Tibial nerve (tissue), 4 donors: Measurements from ENCODE around the gene RAB9A. TPM values are rescaled to one million over a fixed set of nuclear protein-coding genes. Genes with fewer than 3 reads are reported as not detected.

ENCODE experiments used
- DNase-seq, 2 donors: peaks; one replicate each; pipeline ENCODE4 v3.0.0-alpha.2; 2019; ENCODE audit warnings: low spot score in 2 of 2
- H3K27ac ChIP-seq, 4 donors: fragments of 200-600 bp; sonication (generic) in 3 of 4; one replicate each; pipeline ENCODE4 v1.5.1; 2017 to 2019; ENCODE audit warnings: mild to moderate bottlenecking in 1 of 4
- H3K27me3 ChIP-seq, 2 donors: fragments of 200-600 bp; sonication (generic) in 1 of 2; one replicate each; pipeline versions ENCODE4 v1.5.1 to v1.6.0; 2017 to 2019
- H3K36me3 ChIP-seq, 3 donors: fragments of 200-600 bp; sonication (generic); one replicate each; pipeline ENCODE4 v1.5.1; 2018 to 2019
- H3K4me1 ChIP-seq, 4 donors: fragments of 200-600 bp; sonication (generic) in 3 of 4; one replicate each; pipeline ENCODE4 v1.5.1; 2017 to 2019
- H3K4me3 ChIP-seq, 4 donors: fragments of 200-600 bp; sonication (generic) in 3 of 4; one replicate each; pipeline ENCODE4 v1.5.1; 2017 to 2019; ENCODE audit warnings: mild to moderate bottlenecking in 1 of 4, moderate library complexity in 1 of 4
- H3K9me3 ChIP-seq, 4 donors: fragments of 200-600 bp; sonication (generic) in 3 of 4; one replicate each; pipeline ENCODE4 v1.5.1; 2017 to 2019
- EP300 ChIP-seq, 2 donors: sonication (generic); formaldehyde crosslinking; IDR thresholded peaks; one replicate each; pipeline ENCODE4 v1.6.1; 2017; ENCODE audit warnings: antibody characterized with exemption in 2 of 2, mild to moderate bottlenecking in 1 of 2
- POLR2A ChIP-seq, 2 donors: fragments of 450-650 bp; IDR thresholded peaks; one replicate each; pipeline ENCODE4 v1.6.1; 2017; ENCODE audit warnings: antibody characterized with exemption in 2 of 2, mild to moderate bottlenecking in 2 of 2, moderate library complexity in 2 of 2
- WGBS, 2 donors: methylation state at CpG; one replicate each; pipeline ENCODE4 v1.1.5; 2018; 5-methylcytosine and 5-hydroxymethylcytosine counted together
- total RNA-seq, 4 donors: library from RNA; depleted of rRNA; stranded (reverse); fragments of >200 nt; gene quantifications; one replicate each; pipeline ENCODE4 v1.1.0, GENCODE V29; 2016
- TF ChIP-seq, protein P1 (sequence below), 5 experiments: fragments of 200-600 bp in 3 of 5; fragments of 450-650 bp in 2 of 5; sonication (generic) in 3 of 5; IDR thresholded peaks; one replicate each; pipeline ENCODE4 v1.5.1; 2016 to 2019; ENCODE audit warnings: antibody characterized with exemption in 5 of 5, mild to moderate bottlenecking in 3 of 5, moderate library complexity in 2 of 5

RAB9A gene
- total RNA-seq, 4 donors from 2014 or later: 20.1 to 69.5 (median 24.9) TPM

DNA sequence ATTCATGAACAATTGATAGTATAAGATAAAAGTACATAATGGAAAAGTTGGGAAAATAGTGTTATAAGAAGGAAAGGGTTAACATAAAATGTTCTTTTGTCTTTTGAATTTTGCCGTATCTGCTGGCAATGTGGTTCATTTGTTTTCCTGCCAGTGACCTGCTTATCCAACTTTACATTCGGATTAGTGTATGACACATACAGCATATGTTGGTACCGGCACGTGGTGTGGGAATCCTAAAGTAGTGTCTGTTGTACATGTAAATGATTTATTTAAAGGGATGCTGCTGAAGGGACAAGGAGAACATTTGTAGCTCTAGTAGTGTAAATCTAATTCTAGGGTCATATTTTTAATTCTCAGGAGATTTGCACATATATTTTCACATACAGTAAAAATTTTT is 11.5 kb downstream of the RAB9A start:
- Histone ChIP-seq H3K4me1 (peaks cover 0 to 54% (median 7%) of the 10 kb centered on the region in 4 donors), H3K36me3 (no peaks in the 10 kb centered on the region), H3K9me3 (no peaks in the 10 kb centered on the region), H3K27me3 (no peaks in the 10 kb centered on the region), H3K4me3 (no peak overlapping the region), H3K27ac (no peak overlapping the region)
- TF ChIP-seq, protein P1, sequence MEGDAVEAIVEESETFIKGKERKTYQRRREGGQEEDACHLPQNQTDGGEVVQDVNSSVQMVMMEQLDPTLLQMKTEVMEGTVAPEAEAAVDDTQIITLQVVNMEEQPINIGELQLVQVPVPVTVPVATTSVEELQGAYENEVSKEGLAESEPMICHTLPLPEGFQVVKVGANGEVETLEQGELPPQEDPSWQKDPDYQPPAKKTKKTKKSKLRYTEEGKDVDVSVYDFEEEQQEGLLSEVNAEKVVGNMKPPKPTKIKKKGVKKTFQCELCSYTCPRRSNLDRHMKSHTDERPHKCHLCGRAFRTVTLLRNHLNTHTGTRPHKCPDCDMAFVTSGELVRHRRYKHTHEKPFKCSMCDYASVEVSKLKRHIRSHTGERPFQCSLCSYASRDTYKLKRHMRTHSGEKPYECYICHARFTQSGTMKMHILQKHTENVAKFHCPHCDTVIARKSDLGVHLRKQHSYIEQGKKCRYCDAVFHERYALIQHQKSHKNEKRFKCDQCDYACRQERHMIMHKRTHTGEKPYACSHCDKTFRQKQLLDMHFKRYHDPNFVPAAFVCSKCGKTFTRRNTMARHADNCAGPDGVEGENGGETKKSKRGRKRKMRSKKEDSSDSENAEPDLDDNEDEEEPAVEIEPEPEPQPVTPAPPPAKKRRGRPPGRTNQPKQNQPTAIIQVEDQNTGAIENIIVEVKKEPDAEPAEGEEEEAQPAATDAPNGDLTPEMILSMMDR (IDR thresholded peaks at IDR 0.05): no peak
- TF ChIP-seq EP300 (IDR thresholded peaks at IDR 0.05) (no peak), POLR2A (IDR thresholded peaks at IDR 0.05) (no peak)
- no peak for DNase-seq
- WGBS, 2 donors: 39 to 64% methylated on average over 4 of the region's 4 CpGs

GRCh38 chrX:13702111-13702789 is 13.3 kb downstream of the RAB9A start:
- Histone ChIP-seq H3K4me3 (no peak overlapping the region), H3K27me3 (no peaks in the 10 kb centered on the region), H3K4me1 (peaks cover 0 to 42% (median 7%) of the 10 kb centered on the region in 4 donors), H3K36me3 (no peaks in the 10 kb centered on the region), H3K27ac (no peak overlapping the region), H3K9me3 (no peaks in the 10 kb centered on the region)
- WGBS, 2 donors: 70 to 85% methylated on average over 5 of the region's 5 CpGs
- TF ChIP-seq EP300 (IDR thresholded peaks at IDR 0.05) (no peak), POLR2A (IDR thresholded peaks at IDR 0.05) (no peak)
- TF ChIP-seq, protein P1 (IDR thresholded peaks at IDR 0.05): no peak
- DNase-seq: no peak

GRCh38 chrX:13703135-13703534 is 14.2 kb downstream of the RAB9A start:
- peaks cover 0 to 42% (median 5%) of the 10 kb centered on the region in 4 donors for H3K4me1 ChIP-seq
- no peak overlapping the region for H3K27ac ChIP-seq
- no peak overlapping the region for H3K4me3 ChIP-seq
- DNase-seq: no peak
- no peaks in the 10 kb centered on the region for H3K27me3 ChIP-seq
- TF ChIP-seq, protein P1 (IDR thresholded peaks at IDR 0.05): no peak
- TF ChIP-seq POLR2A (IDR thresholded peaks at IDR 0.05) (no peak), EP300 (IDR thresholded peaks at IDR 0.05) (no peak)
- no peaks in the 10 kb centered on the region for H3K9me3 ChIP-seq
- 83 to 94% methylated on average over 3 of the region's 3 CpGs for WGBS, 2 donors
- peaks cover 0 to 4% (median 0%) of the 10 kb centered on the region in 3 donors for H3K36me3 ChIP-seq

- no peaks in the 10 kb centered on the region for H3K27me3 ChIP-seq
- H3K4me1 ChIP-seq: peaks cover 0 to 37% (median 5%) of the 10 kb centered on the region in 4 donors
- no peak for TF ChIP-seq POLR2A (IDR thresholded peaks at IDR 0.05)
- no peak for TF ChIP-seq EP300 (IDR thresholded peaks at IDR 0.05)
- TF ChIP-seq, protein P1 (IDR thresholded peaks at IDR 0.05): no peak
- WGBS, 2 donors: 76 to 78% methylated on average over 3 of the region's 3 CpGs
- H3K4me3 ChIP-seq: no peak overlapping the region
- H3K36me3 ChIP-seq: peaks cover 0 to 6% (median 0%) of the 10 kb centered on the region in 3 donors
- no peak overlapping the region for H3K27ac ChIP-seq
- no peaks in the 10 kb centered on the region for H3K9me3 ChIP-seq
- no peak for DNase-seq
These were observed 14.7 kb downstream of the RAB9A start for GRCh38 chrX:13703589-13703988.

DNA sequence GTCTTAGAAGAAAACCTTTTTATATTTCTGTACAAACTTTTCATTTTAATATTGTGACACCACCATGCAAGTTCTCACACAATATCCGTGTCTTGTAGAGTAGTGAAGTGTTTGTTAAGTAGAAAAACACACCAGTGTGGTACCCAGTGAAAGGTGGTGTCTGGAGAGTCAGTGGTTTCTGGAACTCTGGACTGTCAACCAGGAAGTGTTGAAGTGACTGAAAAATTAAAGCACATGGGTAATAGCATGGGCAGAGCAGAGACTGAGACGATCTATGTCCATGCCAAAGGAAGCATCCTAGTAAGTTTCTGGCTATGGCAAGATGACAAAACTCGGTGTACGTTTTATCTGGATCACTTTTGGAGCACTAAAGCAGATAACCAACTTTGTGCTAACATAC is 22.2 kb downstream of the RAB9A start:
- H3K4me3 ChIP-seq: no peak overlapping the region
- H3K36me3 ChIP-seq: peaks cover 0 to 28% (median 0%) of the 10 kb centered on the region in 3 donors
- 78 to 82% methylated on average over 4 of the region's 4 CpGs for WGBS, 2 donors
- DNase-seq: no peak
- H3K9me3 ChIP-seq: no peaks in the 10 kb centered on the region
- H3K4me1 ChIP-seq: no peaks in the 10 kb centered on the region
- TF ChIP-seq, protein P1 (IDR thresholded peaks at IDR 0.05): no peak
- TF ChIP-seq EP300 (IDR thresholded peaks at IDR 0.05) (no peak), POLR2A (IDR thresholded peaks at IDR 0.05) (no peak)
- H3K27me3 ChIP-seq: no peaks in the 10 kb centered on the region
- no peak overlapping the region for H3K27ac ChIP-seq
